Putamen (tissue), 1 donor: ENCODE results near the gene TGFB2.
A peak's percentile ranks its signal among the peaks of the same experiment; 100 is the strongest.
"Not testable (repeated sequence)": the region's sequence is repeated elsewhere in the genome, so short reads cannot be mapped to it uniquely, and the experiment has no call there.

Source experiments
- DNase-seq: peaks from one replicate; pipeline ENCODE4 v3.0.0-alpha.2; 2016; ENCODE audit warnings: low spot score

TGFB2 gene

GRCh38 chr1:218344814-218345672 lies at the start of gene TGFB2:
Gene TGFB2 (plus strand): TSS chr1:218345336. CDS start chr1:218346702, 1,366 bp downstream.
- DNase-seq, result peak; percentile 53

- DNase-seq, result no peak
Observed at GRCh38 chr1:218296162-218296561, 49.0 kb upstream of the TGFB2 start.

- no peak for DNase-seq
Observed at GRCh38 chr1:218297461-218297860, 47.7 kb upstream of the TGFB2 start.

GRCh38 chr1:218297867-218298266 lies 47.3 kb upstream of the TGFB2 start:
- DNase-seq, result no peak

- no peak for DNase-seq
Observed at GRCh38 chr1:218298398-218298797, 46.7 kb upstream of the TGFB2 start.

GRCh38 chr1:218299416-218299815 lies 45.7 kb upstream of the TGFB2 start:
- no peak for DNase-seq

- DNase-seq, result no peak
Observed at GRCh38 chr1:218301217-218301616, 43.9 kb upstream of the TGFB2 start.

- no peak for DNase-seq
Observed at GRCh38 chr1:218302155-218302554, 43.0 kb upstream of the TGFB2 start.

- DNase-seq, result no peak
Observed at GRCh38 chr1:218303176-218303879, 41.8 kb upstream of the TGFB2 start.

- DNase-seq, result no peak
Observed at GRCh38 chr1:218304281-218305039, 40.7 kb upstream of the TGFB2 start.

GRCh38 chr1:218305472-218306064 lies 39.6 kb upstream of the TGFB2 start:
- DNase-seq, result no peak

GRCh38 chr1:218312509-218312908 lies 32.6 kb upstream of the TGFB2 start:
- no peak for DNase-seq

- no peak for DNase-seq
Observed at GRCh38 chr1:218314316-218314715, 30.8 kb upstream of the TGFB2 start.

GRCh38 chr1:218315638-218316037 lies 29.5 kb upstream of the TGFB2 start:
- DNase-seq, result no peak

GRCh38 chr1:218317061-218317460 lies 28.1 kb upstream of the TGFB2 start:
- no peak for DNase-seq

- DNase-seq, result not testable (repeated sequence)
Observed at GRCh38 chr1:218320182-218320581, 25.0 kb upstream of the TGFB2 start.

GRCh38 chr1:218322762-218323161 lies 22.4 kb upstream of the TGFB2 start:
- DNase-seq, result no peak

- no peak for DNase-seq
Observed at GRCh38 chr1:218323568-218324225, 21.4 kb upstream of the TGFB2 start.

GRCh38 chr1:218324226-218324580 lies 20.9 kb upstream of the TGFB2 start:
- DNase-seq, result no peak

- no peak for DNase-seq
Observed at GRCh38 chr1:218328769-218329168, 16.4 kb upstream of the TGFB2 start.

GRCh38 chr1:218330043-218330623 lies 15.0 kb upstream of the TGFB2 start:
- no peak for DNase-seq
